Fibroblast of lung (primary cell): ENCODE measurements around the gene PLEKHA4. TPM values are rescaled to one million over a fixed set of nuclear protein-coding genes. Genes with fewer than 3 reads are reported as not detected.
A peak's percentile ranks its signal among the peaks of the same experiment; 100 is the strongest.

Experiments
- DNase-seq, 2 donors: peaks; one replicate each; pipeline versions ENCODE4 v3.0.0 to v3.0.0-alpha.2; 2010; ENCODE audit warnings: low read depth in 2 of 2
- H2AFZ ChIP-seq: 2 replicates; pipeline ENCODE4 v1.5.1; 2012; ENCODE audit warnings: low read length, control low read depth, inconsistent platforms
- H3K27ac ChIP-seq: 2 replicates; pipeline ENCODE4 v1.5.1; 2011; ENCODE audit warnings: low read length, control low read depth; ENCODE audit not compliant: insufficient read depth
- H3K27me3 ChIP-seq: 2 replicates; pipeline ENCODE4 v1.5.1; 2011; ENCODE audit warnings: mild to moderate bottlenecking, low read length; ENCODE audit not compliant: control insufficient read depth, insufficient read depth
- H3K36me3 ChIP-seq: 2 replicates; pipeline ENCODE4 v1.5.1; 2011; ENCODE audit warnings: low read length; ENCODE audit not compliant: control insufficient read depth, insufficient read depth
- H3K4me1 ChIP-seq: 2 replicates; pipeline ENCODE4 v1.5.1; 2011; ENCODE audit warnings: low read length; ENCODE audit not compliant: control insufficient read depth, insufficient read depth; ENCODE audit errors: extremely low read depth
- H3K4me2 ChIP-seq: 2 replicates; pipeline ENCODE4 v1.5.1; 2011; ENCODE audit warnings: low read length, control low read depth; ENCODE audit not compliant: insufficient read depth; ENCODE audit errors: extremely low read depth
- H3K4me3 ChIP-seq, 4 experiments: fragments of 200-600 bp in 1 of 4; sonication (generic) in 1 of 4; replicated peaks in 1 of 4; 2 replicates each; pipeline ENCODE4 v1.5.1; 2011 to 2016; ENCODE audit warnings: low read length in 4 of 4, low read depth in 3 of 4, mild to moderate bottlenecking in 3 of 4, control low read depth in 2 of 4, inconsistent platforms in 1 of 4, mixed read lengths in 1 of 4; ENCODE audit not compliant: insufficient read depth in 1 of 4; ENCODE audit errors: control extremely low read depth in 1 of 4
- H3K79me2 ChIP-seq: 2 replicates; pipeline ENCODE4 v1.5.1; 2012; ENCODE audit warnings: mild to moderate bottlenecking, low read length, inconsistent platforms; ENCODE audit not compliant: control insufficient read depth, insufficient read depth
- H3K9ac ChIP-seq: 2 replicates; pipeline ENCODE4 v1.5.1; 2011; ENCODE audit warnings: mild to moderate bottlenecking, low read length, control low read depth; ENCODE audit not compliant: insufficient read depth
- H3K9me3 ChIP-seq: 2 replicates; pipeline ENCODE4 v1.5.1; 2012; ENCODE audit warnings: low read depth, low read length; ENCODE audit not compliant: control insufficient read depth, insufficient read depth
- H4K20me1 ChIP-seq: 2 replicates; pipeline ENCODE4 v1.5.1; 2011; ENCODE audit warnings: low read length; ENCODE audit not compliant: control insufficient read depth, insufficient read depth; ENCODE audit errors: extremely low read depth
- CTCF ChIP-seq, 2 donors: IDR thresholded peaks in 1 of 2; conservative IDR thresholded peaks in 1 of 2; 1 replicate in 1 of 2; 2 replicates in 1 of 2; pipeline ENCODE4 v1.5.1; 2011 to 2012; ENCODE audit warnings: low read length in 2 of 2, control low read depth in 1 of 2, inconsistent platforms in 1 of 2, low read depth in 1 of 2, mild to moderate bottlenecking in 1 of 2
- EZH2 ChIP-seq: IDR thresholded peaks from 2 replicates; pipeline ENCODE4 v1.5.1; 2012; ENCODE audit warnings: low read length, control low read depth, mild to moderate bottlenecking; ENCODE audit errors: missing control alignments
- polyA minus RNA-seq: library from RNA; depleted of rRNA, polyadenylated mRNA; stranded (reverse); fragments of >200 nt; gene quantifications from 2 replicates; pipeline ENCODE4 v1.2.3, GENCODE V29; 2011; ENCODE audit warnings: low replicate concordance
- polyA plus RNA-seq, 2 donors: library from polyadenylated mRNA; depleted of rRNA in 1 of 2; stranded (reverse) in 1 of 2; unstranded in 1 of 2; fragments of >200 nt; gene quantifications; 2 replicates each; pipeline ENCODE4 v1.2.1, GENCODE V29; 2011 to 2012; ENCODE audit warnings: missing spikeins in 1 of 2
- total RNA-seq: library from RNA; depleted of rRNA; stranded (reverse); fragments of >200 nt; gene quantifications from 2 replicates; pipeline ENCODE4 v1.2.1, GENCODE V29; 2014

The PLEKHA4 gene
- 18.7 and 20.0 TPM in 2 replicates for total RNA-seq
- 6.6 and 11.1 TPM in 2 replicates for polyA plus RNA-seq
- polyA plus RNA-seq (2012): 33.4 and 58.7 TPM in 2 replicates
- 18.3 and 27.2 TPM in 2 replicates for polyA minus RNA-seq

- H3K27ac ChIP-seq: peak within 1 kb of the TSS; percentile 86
- H4K20me1 ChIP-seq: no peaks in the 10 kb centered on the region
- peak within 1 kb of the TSS; percentile 60 for H3K9ac ChIP-seq
- no peaks in the 10 kb centered on the region for H3K9me3 ChIP-seq
- no peak for TF ChIP-seq EZH2
- no peak for TF ChIP-seq CTCF (conservative IDR thresholded peaks at IDR 0.05 in 1 of 2, IDR thresholded peaks at IDR 0.05 in 1 of 2; ENCODE audit: low read depth in 1 of 2, low read length in 2 of 2)
- peaks cover 10% of the 10 kb centered on the region for H3K36me3 ChIP-seq
- peak within 1 kb of the TSS; percentile 94 for H3K4me2 ChIP-seq
- peak within 1 kb of the TSS; percentile 67 for H2AFZ ChIP-seq
- peaks cover 7% of the 10 kb centered on the region for H3K4me1 ChIP-seq
- peak within 1 kb of the TSS; percentile 64 to 77 (median 68) for H3K4me3 ChIP-seq
- peaks cover 29% of the 10 kb centered on the region for H3K79me2 ChIP-seq
- peak; percentile 50 to 61 for DNase-seq
- H3K27me3 ChIP-seq: no peaks in the 10 kb centered on the region
These were observed at the start of gene PLEKHA4 for GRCh38 chr19:48868114-48868886. TSS of gene PLEKHA4 (minus strand) at chr19:48868617. CDS start at chr19:48867620, 997 bp downstream.

GRCh38 chr19:48918071-48918470, 49.7 kb upstream of the PLEKHA4 start:
- Histone ChIP-seq H3K27me3 (no peaks in the 10 kb centered on the region), H2AFZ (no peak overlapping the region), H3K4me1 (no peaks in the 10 kb centered on the region), H3K36me3 (peaks cover 17% of the 10 kb centered on the region), H3K9me3 (no peaks in the 10 kb centered on the region), H4K20me1 (no peaks in the 10 kb centered on the region), H3K79me2 (no peaks in the 10 kb centered on the region), H3K4me3 (no peak overlapping the region), H3K4me2 (no peak overlapping the region), H3K27ac (no peak overlapping the region), H3K9ac (no peak overlapping the region)
- no peak for DNase-seq
- TF ChIP-seq CTCF (conservative IDR thresholded peaks at IDR 0.05 in 1 of 2, IDR thresholded peaks at IDR 0.05 in 1 of 2; ENCODE audit: low read depth in 1 of 2, low read length in 2 of 2) (no peak), EZH2 (no peak)

GRCh38 chr19:48915757-48916156, 47.3 kb upstream of the PLEKHA4 start:
- Histone ChIP-seq H3K4me3 (no peak overlapping the region), H3K27ac (no peak overlapping the region), H3K9me3 (no peaks in the 10 kb centered on the region), H3K27me3 (no peaks in the 10 kb centered on the region), H3K79me2 (no peaks in the 10 kb centered on the region), H3K36me3 (peaks cover 14% of the 10 kb centered on the region), H3K4me2 (no peak overlapping the region), H3K9ac (no peak overlapping the region), H3K4me1 (no peaks in the 10 kb centered on the region), H4K20me1 (no peaks in the 10 kb centered on the region), H2AFZ (no peak overlapping the region)
- TF ChIP-seq EZH2 (no peak), CTCF (conservative IDR thresholded peaks at IDR 0.05 in 1 of 2, IDR thresholded peaks at IDR 0.05 in 1 of 2; ENCODE audit: low read depth in 1 of 2, low read length in 2 of 2) (no peak)
- DNase-seq: no peak
